Right lobe of liver (tissue), 4 donors: ENCODE results near the gene KLK7.

Experiments used
- POLR2A ChIP-seq: fragments of 450-650 bp; IDR thresholded peaks from one replicate; pipeline ENCODE4 v1.6.1; 2017; ENCODE audit warnings: antibody characterized with exemption, mild to moderate bottlenecking
- TF ChIP-seq, protein P1 (sequence below), 4 donors: fragments of 200-600 bp in 3 of 4; fragments of 450-650 bp in 1 of 4; IDR thresholded peaks; one replicate each; pipeline versions ENCODE4 v1.5.1 to v1.8.0; 2016 to 2022; ENCODE audit warnings: antibody characterized with exemption in 4 of 4, mild to moderate bottlenecking in 2 of 4
- donor health status: DM: no; HTN: no; CAD: no.
- donor health status: DM: no; HTN: no; CAD: no.
- donor health status: DM: no; HTN: yes; CAD: no.

DNA sequence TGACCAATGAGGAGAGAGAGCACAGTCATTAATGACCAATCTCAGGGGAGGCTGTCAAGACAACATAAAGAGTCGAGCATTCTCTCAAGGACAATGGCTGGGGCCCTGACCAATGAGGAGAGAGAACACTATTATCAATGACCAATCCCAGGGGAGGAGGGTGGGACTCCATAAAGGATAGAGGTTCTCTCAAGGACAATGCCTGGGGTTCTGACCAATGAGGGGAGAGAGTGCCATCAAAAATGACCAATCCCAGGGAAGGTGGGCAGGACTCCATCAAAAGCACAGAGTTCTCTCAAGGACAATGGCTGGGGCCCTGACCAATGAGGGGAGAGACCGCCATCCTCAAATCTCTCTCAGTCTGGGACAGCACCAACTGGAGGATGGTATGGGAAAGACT lies 46.0 kb upstream of the KLK7 start:
- TF ChIP-seq, protein P1, sequence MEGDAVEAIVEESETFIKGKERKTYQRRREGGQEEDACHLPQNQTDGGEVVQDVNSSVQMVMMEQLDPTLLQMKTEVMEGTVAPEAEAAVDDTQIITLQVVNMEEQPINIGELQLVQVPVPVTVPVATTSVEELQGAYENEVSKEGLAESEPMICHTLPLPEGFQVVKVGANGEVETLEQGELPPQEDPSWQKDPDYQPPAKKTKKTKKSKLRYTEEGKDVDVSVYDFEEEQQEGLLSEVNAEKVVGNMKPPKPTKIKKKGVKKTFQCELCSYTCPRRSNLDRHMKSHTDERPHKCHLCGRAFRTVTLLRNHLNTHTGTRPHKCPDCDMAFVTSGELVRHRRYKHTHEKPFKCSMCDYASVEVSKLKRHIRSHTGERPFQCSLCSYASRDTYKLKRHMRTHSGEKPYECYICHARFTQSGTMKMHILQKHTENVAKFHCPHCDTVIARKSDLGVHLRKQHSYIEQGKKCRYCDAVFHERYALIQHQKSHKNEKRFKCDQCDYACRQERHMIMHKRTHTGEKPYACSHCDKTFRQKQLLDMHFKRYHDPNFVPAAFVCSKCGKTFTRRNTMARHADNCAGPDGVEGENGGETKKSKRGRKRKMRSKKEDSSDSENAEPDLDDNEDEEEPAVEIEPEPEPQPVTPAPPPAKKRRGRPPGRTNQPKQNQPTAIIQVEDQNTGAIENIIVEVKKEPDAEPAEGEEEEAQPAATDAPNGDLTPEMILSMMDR (IDR thresholded peaks at IDR 0.05), result no peak
- no peak for TF ChIP-seq POLR2A
